Fibroblast of skin of left quadriceps (primary cell): Measurements from ENCODE around the gene SORCS2.

Experiments
- DNase-seq, 2 experiments: peaks; one replicate each; pipeline ENCODE4 v3.0.0-alpha.2; 2013; ENCODE audit warnings: low read depth in 2 of 2

Gene SORCS2

GRCh38 chr4:7355795-7356194 lies 163.5 kb downstream of the SORCS2 start:
- DNase-seq, result no peak

- DNase-seq, result no peak
Observed at GRCh38 chr4:7356667-7357310, 164.5 kb downstream of the SORCS2 start.

DNA sequence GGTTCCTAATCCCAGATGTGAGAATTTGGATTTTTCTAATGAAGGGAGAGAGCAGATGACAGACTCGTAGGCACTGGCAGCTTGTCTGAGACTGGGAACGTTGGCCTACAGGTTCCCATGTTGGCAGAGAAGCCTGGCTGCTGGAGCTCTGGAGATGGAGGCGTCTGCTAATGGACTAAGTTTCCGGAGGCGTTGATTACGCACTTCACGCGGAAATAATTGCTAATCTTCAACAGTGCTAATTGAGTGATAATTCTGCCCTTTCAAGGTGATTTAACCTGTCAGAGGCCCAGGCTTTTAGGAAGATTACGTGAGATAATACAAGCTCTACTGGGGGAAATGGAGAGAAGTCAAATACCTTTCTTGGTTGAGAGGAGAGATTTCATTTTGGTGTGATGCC lies 165.0 kb downstream of the SORCS2 start:
- DNase-seq, result no peak

GRCh38 chr4:7358100-7358735 lies 165.9 kb downstream of the SORCS2 start:
- peak; percentile 51 to 56 for DNase-seq

GRCh38 chr4:7359400-7360062 lies 167.2 kb downstream of the SORCS2 start:
- no peak for DNase-seq

DNA sequence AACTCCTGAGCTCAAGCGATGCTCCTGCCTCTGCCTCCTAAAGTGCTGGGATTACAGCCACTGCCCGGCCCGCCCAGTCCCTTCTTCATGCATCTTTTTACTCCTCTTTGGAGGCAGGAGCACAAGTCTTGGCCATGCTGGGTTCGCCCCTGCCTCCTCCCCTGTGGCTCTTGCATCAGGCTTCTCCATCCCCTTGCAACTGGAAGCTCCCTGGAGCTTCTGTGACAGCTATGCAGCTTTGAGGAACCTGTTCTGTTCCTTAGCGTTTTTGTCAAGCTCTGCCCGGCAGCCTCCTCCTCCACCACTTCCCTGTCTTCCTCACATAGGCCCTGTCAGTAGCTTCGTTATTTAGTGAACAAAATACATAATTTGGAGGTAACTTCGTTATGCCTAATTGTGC lies 168.5 kb downstream of the SORCS2 start:
- DNase-seq, result no peak

DNA sequence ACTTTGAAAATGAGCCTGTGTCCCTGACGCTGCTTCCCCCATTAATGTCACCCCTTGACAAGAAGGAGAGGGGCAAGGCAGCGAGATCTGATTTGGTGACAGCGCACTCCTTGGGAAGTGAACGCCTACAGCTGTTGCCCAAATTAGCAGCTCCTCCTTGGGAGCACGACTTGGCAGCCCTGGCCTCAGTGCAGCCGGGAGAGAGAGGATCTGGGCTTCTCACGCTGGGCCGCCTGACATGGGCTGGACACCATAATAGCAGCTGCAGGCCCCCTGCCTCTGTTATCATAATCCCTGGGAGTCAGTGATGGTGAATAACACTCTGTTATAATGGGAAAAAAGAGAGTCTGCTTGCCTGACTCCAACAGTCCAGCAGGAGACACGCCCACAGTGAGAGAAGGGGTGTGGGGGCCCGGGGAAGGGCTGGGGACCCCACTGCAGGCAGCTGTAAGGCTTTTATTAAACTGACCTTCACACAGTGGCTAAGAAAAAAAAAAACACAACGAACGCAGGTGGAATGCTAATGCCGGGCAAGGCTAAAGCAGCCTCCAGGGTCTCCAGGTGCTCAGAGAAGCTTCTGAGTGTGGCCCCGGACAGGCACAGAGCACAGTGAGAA lies 169.1 kb downstream of the SORCS2 start:
- DNase-seq, result no peak

GRCh38 chr4:7362341-7362740 lies 170.0 kb downstream of the SORCS2 start:
- no peak for DNase-seq

DNA sequence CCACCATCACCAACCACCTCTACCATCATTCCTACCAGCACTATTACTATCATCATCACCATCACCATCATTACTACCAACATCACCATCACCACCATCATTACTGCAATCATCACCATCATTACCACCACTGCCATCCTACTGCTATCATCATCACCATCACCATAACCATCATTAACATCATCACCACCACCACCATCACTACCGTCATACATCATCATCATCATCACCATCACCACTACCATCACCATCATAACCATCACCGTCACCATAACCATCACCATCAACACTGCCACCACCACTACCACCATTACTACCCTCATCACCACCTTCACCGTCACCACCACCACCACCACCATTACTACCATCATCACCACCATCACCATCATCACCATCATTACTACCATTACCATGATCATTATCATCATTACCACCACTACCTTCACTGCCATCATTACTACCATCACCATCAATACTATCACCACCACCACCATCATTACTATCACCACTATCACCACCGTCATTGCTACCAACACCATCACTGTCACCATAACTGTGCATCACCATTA lies 170.6 kb downstream of the SORCS2 start:
- DNase-seq, result no peak

- no peak for DNase-seq
Observed at GRCh38 chr4:7364979-7365378, 172.6 kb downstream of the SORCS2 start.

DNA sequence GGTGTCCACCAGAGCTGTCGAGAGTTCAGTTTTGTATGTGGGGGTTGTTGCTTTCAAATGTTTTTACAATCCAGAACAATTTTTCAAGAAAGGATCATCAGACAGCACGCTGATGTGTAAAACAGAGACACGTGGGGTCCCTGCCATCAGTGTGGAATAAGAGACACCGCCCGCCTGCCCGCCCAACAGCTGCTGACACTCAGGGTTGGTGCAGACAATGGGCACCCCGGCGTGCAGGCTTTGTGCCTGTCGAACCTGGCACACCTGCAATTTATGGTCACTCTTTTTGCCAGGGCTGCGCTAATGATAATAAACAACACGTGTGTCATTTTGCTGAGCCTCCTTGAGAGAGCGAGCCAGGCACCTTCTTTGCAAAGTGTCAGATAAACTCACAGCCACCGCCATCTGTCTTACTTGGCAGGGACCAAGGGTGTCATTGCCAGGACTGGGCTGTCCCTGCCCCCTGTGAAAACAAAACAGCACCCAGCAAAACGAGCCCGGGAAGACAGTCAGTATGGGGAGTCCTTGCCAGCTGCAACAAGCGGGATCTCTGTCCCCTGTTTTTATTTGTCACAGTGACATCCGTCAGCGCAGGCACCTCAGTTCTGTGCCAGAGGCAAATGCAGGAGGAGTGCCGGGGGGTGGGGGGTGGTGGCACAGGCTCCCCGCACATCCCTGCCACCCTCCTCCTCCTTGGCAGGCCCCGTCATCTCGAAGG lies 173.3 kb downstream of the SORCS2 start:
- no peak for DNase-seq

GRCh38 chr4:7366180-7366945 lies 174.0 kb downstream of the SORCS2 start:
- no peak for DNase-seq

DNA sequence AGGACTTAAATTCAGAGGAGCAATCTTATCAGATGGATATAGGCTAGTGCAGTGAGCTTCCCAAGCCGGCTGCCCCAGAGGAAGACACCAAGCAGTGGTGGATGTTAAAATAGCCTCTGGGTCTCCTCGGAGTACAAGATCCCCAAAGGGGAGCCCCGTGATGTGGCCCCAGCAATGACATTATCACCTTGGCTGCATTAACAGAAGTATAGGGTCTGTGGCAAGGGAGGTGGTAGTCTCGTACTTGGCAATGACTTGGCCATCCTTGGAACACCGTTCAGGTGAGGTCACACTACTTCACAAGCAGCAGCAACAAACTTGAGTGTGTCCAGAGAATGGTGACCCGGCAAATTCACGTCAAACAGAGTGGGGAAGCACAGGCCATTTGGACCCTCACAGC lies 174.6 kb downstream of the SORCS2 start:
- no peak for DNase-seq

- no peak for DNase-seq
Observed at GRCh38 chr4:7367406-7367805, 175.1 kb downstream of the SORCS2 start.

- no peak for DNase-seq
Observed at GRCh38 chr4:7367864-7368277, 175.5 kb downstream of the SORCS2 start.

- no peak for DNase-seq
Observed at GRCh38 chr4:7368296-7368695, 176.0 kb downstream of the SORCS2 start.

DNA sequence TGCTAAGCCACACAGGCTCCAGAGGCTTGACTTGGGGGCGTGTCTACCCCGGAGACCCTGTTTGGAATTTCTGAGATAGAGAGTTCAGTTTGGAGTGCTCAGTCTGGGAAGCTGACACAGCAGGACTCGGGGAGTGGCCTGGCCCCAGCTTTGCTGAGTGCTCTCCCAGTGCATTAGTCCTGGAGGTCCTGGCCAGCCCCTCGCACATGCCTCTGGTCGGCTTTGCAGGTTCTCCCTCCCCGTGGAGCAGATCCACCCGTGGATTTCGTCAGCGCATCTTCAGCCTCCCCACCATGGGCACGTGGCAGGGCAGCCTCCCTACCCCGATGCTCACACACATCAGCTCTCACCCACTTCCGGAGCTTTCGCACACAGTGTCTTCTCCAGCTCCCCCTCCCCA lies 177.2 kb downstream of the SORCS2 start:
- DNase-seq, result no peak

DNA sequence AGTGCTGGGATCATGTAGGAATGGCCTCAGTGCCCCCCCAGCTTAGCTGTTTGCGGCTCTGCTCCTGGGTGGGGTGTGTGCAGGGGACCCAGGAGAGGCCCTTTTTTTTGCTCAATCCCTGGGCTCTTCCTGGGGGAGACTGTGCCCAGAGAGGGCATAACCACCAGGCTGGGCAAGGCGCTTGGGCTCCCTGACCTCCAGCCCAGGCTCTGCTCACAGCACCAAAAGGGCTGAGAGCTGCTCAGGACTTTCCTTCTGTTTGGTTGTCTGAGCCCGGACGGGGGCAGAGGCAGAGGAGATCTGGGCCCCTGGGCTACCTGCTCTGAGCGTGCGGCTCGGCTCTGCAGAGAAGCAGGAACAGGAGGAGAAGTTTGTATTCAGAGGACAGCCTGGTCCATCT lies 177.7 kb downstream of the SORCS2 start:
- no peak for DNase-seq

DNA sequence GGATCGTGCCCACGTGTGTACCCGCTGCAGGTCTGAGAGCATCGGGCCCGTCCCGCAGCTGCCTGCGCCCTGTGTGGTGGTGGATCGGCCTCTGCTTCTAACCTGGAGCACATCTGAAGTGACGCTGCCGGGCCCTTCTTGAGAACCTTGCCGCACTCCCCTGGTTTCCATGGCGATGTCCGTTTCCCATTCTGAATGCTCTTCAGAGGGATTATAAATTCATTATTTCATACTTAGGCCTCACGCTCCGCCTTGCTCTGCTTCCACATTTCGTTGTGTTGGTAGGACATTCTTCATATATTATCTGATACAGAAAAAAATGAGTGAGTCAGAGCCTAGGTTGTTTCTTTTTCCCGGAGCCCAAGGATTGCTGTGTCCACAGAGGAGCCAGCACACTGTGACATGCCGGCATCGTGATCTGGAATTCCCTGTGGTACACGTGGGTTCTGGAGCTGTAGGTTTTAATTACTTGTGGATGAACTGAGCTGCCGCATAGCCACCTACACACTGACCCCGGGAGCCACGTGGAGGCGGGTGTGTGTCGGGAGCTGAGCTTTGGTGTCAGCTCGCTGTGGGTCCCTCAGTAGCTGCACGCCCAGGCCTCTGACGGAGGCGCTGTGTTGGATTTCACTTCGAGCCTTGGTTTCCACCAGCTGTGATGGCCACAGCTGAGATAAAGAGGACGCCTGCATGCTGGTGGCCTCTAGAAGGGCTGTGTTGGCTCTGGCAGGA lies 179.0 kb downstream of the SORCS2 start:
- DNase-seq, result peak; percentile 34 to 39

- no peak for DNase-seq
Observed at GRCh38 chr4:7372673-7373072, 180.3 kb downstream of the SORCS2 start.
